MCF 10A (cell line): ENCODE results near the gene NME4. TPM values are rescaled to one million over a fixed set of nuclear protein-coding genes. Genes with fewer than 3 reads are reported as not detected.

ENCODE experiments used
- BruUV-seq: library from RNA; stranded (reverse); fragments of 400-500 nt; replicated peaks from 2 replicates; lab custom pipeline; 2021; lab: Mats Ljungman, UMichigan
- CTCF ChIA-PET: fragments of 300-600 bp; sonication (Branson Sonifier 250); formaldehyde crosslinking; extraction: SDS; loops from one replicate; lab custom pipeline; 2021; ENCODE audit warnings: antibody characterized with exemption, inconsistent platforms; lab: Yijun Ruan, JAX
- POLR2A ChIA-PET: fragments of 300-600, 350-650 bp; sonication (Branson Sonifier 250); formaldehyde crosslinking; extraction: SDS; loops from one replicate; lab custom pipeline; 2020; ENCODE audit warnings: antibody characterized with exemption, inconsistent platforms; lab: Yijun Ruan, JAX
- DNase-seq: peaks from one replicate; pipeline ENCODE4 v3.0.0-alpha.2; 2018; ENCODE audit not compliant: unreplicated experiment
- H3K27ac Mint-ChIP-seq: one replicate; pipeline ENCODE4 v1.8.0; 2022; ENCODE audit warnings: mild to moderate bottlenecking, low read depth, mixed read lengths; ENCODE audit not compliant: unreplicated experiment
- H3K27me3 Mint-ChIP-seq: one replicate; pipeline ENCODE4 v1.8.0; 2022; ENCODE audit warnings: mixed read lengths; ENCODE audit not compliant: insufficient read depth, unreplicated experiment
- H3K36me3 Mint-ChIP-seq: one replicate; pipeline ENCODE4 v1.8.0; 2022; ENCODE audit warnings: mild to moderate bottlenecking, moderate library complexity, mixed read lengths; ENCODE audit not compliant: insufficient read depth, unreplicated experiment
- H3K4me1 Mint-ChIP-seq: one replicate; pipeline ENCODE4 v1.8.0; 2022; ENCODE audit warnings: mixed read lengths; ENCODE audit not compliant: insufficient read depth, unreplicated experiment
- H3K4me3 Mint-ChIP-seq: one replicate; pipeline ENCODE4 v1.8.0; 2022; ENCODE audit warnings: mild to moderate bottlenecking, moderate library complexity, mixed read lengths; ENCODE audit not compliant: unreplicated experiment
- H3K9me3 Mint-ChIP-seq: one replicate; pipeline ENCODE4 v1.8.0; 2022; ENCODE audit warnings: mixed read lengths; ENCODE audit not compliant: unreplicated experiment
- intact Hi-C: fragments of 100-400 bp; cut with micrococcal nuclease; formaldehyde crosslinking; loops from 2 replicates; pipeline ENCODE4 v1.14.1; 2022
- total RNA-seq: library from RNA; stranded (reverse); gene quantifications from 2 replicates; pipeline ENCODE4 v1.2.3, GENCODE V29; 2022
- TF ChIP-seq, protein P1 (sequence below): fragments of 200-600 bp; IDR thresholded peaks from one replicate; pipeline ENCODE4 v1.8.0; 2022; ENCODE audit warnings: antibody characterized with exemption, mild to moderate bottlenecking; ENCODE audit not compliant: unreplicated experiment

NME4 gene
- total RNA-seq, 1 experiment from 2014 or later: 76.8 TPM

DNA sequence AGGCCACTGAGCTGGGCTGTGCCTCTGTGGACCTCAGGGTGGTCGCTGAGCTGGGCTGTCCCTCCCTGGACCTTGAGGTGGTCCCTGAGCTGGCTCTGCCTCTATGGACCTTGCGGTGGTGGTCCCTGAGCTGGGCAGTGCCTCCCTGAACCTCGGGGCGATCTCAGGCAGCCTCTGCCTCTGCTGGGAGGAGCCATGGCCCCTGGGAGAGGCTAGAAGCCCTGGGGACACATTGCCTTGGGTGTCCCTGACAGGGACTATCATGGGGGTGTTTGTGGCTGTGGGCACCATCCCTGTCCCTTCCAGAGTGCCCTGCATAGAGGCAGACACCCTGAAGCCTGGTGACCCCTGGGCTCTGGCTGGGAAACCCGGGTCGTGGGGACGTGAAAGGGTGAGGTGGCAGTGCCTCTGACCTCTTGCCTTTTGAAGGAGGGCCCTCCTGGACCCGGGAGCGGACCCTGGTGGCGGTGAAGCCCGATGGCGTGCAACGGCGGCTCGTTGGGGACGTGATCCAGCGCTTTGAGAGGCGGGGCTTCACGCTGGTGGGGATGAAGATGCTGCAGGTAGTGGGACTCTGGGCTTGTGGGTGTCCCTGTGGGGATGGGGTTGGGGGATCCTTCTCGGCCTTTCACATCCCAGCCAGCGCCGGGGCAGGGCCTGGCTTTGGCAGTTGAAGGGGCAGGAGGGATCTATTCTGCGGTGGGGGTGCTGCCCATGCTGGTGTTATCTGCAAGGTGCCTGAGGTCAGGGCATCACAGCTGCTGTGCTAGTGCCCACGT is 1.8 kb downstream of the NME4 start:
- no TSS peak for BruUV-seq
- ChIA-PET POLR2A (no interaction called here), CTCF (interaction anchor here (0.8 kb wide), 1 partner anchor 28 kb away, joined by 3 read pairs; no protein-coding TSS in a partner anchor)
- no peak for DNase-seq
- no peak overlapping the region for H3K27ac Mint-ChIP-seq
- H3K9me3 Mint-ChIP-seq: no peaks in the 10 kb centered on the region
- peak overlapping the region; percentile 58 for H3K4me3 Mint-ChIP-seq
- H3K27me3 Mint-ChIP-seq: no peaks in the 10 kb centered on the region
- intact Hi-C loops: no loop called here
- TF ChIP-seq, protein P1, sequence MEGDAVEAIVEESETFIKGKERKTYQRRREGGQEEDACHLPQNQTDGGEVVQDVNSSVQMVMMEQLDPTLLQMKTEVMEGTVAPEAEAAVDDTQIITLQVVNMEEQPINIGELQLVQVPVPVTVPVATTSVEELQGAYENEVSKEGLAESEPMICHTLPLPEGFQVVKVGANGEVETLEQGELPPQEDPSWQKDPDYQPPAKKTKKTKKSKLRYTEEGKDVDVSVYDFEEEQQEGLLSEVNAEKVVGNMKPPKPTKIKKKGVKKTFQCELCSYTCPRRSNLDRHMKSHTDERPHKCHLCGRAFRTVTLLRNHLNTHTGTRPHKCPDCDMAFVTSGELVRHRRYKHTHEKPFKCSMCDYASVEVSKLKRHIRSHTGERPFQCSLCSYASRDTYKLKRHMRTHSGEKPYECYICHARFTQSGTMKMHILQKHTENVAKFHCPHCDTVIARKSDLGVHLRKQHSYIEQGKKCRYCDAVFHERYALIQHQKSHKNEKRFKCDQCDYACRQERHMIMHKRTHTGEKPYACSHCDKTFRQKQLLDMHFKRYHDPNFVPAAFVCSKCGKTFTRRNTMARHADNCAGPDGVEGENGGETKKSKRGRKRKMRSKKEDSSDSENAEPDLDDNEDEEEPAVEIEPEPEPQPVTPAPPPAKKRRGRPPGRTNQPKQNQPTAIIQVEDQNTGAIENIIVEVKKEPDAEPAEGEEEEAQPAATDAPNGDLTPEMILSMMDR: no peak
- H3K4me1 Mint-ChIP-seq: peaks cover 7% of the 10 kb centered on the region
- peaks cover 15% of the 10 kb centered on the region for H3K36me3 Mint-ChIP-seq

DNA sequence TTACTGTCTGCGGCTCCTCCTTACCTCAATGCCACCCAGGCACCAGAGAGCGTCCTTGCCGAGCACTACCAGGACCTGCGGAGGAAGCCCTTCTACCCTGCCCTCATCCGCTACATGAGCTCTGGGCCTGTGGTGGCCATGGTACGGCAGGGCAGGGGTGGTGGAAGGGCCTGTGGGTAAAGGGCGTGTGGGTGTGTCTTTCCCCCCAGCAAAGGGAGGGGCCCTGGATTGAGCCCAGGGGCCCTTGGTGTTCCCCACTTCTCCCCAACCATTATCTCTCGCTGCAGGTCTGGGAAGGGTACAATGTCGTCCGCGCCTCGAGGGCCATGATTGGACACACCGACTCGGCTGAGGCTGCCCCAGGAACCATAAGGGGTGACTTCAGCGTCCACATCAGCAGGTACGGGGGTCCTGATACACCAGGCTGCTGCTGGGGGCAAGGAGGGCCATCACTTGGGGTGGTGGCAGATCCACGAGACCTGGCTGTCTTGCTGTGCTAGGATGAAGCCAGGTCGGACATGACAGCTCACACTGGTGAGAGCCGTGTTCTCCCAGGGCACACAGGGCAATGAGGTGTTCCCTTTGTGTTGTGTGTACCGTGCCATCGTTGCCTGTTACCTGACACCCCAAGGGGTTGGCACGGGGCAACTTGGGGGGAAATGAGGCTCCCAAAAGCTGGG is 2.5 kb downstream of the NME4 start:
- Mint-ChIP-seq H3K27me3 (no peaks in the 10 kb centered on the region), H3K36me3 (peaks cover 15% of the 10 kb centered on the region), H3K9me3 (no peaks in the 10 kb centered on the region), H3K27ac (no peak overlapping the region), H3K4me1 (peaks cover 7% of the 10 kb centered on the region), H3K4me3 (peak overlapping the region; percentile 80)
- ChIA-PET POLR2A (interaction anchor here (1.6 to 3.4 kb wide), 2 partner anchors 25 to 127 kb away, joined by 9 to 20 read pairs; partner anchors contain the start of genes CAPN15 and RAB11FIP3), CTCF (interaction anchor here (0.6 to 0.8 kb wide), 2 partner anchors 27 to 178 kb away, joined by 3 read pairs; no protein-coding TSS in a partner anchor)
- DNase-seq: no peak
- no TSS peak for BruUV-seq
- TF ChIP-seq, protein P1: no peak
- intact Hi-C loops: no loop called here

DNA sequence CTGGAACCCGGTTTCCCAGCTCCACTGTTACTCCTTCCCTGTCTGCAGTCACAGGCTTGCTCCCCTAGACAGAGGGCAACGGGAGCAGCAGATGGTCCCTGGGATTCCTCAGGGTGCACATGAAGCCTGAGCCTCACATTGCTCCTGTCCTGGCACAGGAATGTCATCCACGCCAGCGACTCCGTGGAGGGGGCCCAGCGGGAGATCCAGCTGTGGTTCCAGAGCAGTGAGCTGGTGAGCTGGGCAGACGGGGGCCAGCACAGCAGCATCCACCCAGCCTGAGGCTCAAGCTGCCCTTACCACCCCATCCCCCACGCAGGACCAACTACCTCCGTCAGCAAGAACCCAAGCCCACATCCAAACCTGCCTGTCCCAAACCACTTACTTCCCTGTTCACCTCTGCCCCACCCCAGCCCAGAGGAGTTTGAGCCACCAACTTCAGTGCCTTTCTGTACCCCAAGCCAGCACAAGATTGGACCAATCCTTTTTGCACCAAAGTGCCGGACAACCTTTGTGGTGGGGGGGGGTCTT is 3.1 kb downstream of the NME4 start:
- ChIA-PET POLR2A (interaction anchor here (0.6 to 3.4 kb wide), 5 partner anchors 15 to 126 kb away, joined by 3 to 20 read pairs (median 3); partner anchors contain the start of genes CAPN15, MRPL28 and RAB11FIP3), CTCF (interaction anchor here (0.6 to 1.5 kb wide), 2 partner anchors 96 to 177 kb away, joined by 3 to 5 read pairs; no protein-coding TSS in a partner anchor)

More for the DNA sequence above, 3.1 kb downstream of the NME4 start:
- peak overlapping the region; percentile 80 for H3K4me3 Mint-ChIP-seq
- H3K27me3 Mint-ChIP-seq: no peaks in the 10 kb centered on the region
- no peaks in the 10 kb centered on the region for H3K9me3 Mint-ChIP-seq
- H3K36me3 Mint-ChIP-seq: peaks cover 15% of the 10 kb centered on the region
- TSS peak; percentile 20 for BruUV-seq
- no peak for DNase-seq
- H3K27ac Mint-ChIP-seq: peak overlapping the region; percentile 63
- TF ChIP-seq, protein P1: no peak
- intact Hi-C loops: no loop called here
- peaks cover 7% of the 10 kb centered on the region for H3K4me1 Mint-ChIP-seq
